ENCODE measurements around the gene ADAMTSL1. TPM values are rescaled to one million over a fixed set of nuclear protein-coding genes. Genes with fewer than 3 reads are reported as not detected.

The ADAMTSL1 gene
- total and polyA plus RNA-seq, 4 donors, result 0.31 to 3.4 (median 1.9) TPM

GRCh38 chr9:18499062-18499461 lies 25.1 kb downstream of the ADAMTSL1 start (continued):
- TF ChIP-seq GABPA (IDR thresholded peaks at IDR 0.05 in 1 of 2, conservative IDR thresholded peaks at IDR 0.05 in 1 of 2) (no peak), CTCF (IDR thresholded peaks at IDR 0.05; ENCODE audit: low read depth, low read length, missing input control) (no peak), RAD21 (IDR thresholded peaks at IDR 0.05) (no peak), YY1 (IDR thresholded peaks at IDR 0.05) (no peak), EGR1 (IDR thresholded peaks at IDR 0.05; ENCODE audit: low read depth in 2 of 2) (no peak), RXRA (IDR thresholded peaks at IDR 0.05) (no peak)

DNA sequence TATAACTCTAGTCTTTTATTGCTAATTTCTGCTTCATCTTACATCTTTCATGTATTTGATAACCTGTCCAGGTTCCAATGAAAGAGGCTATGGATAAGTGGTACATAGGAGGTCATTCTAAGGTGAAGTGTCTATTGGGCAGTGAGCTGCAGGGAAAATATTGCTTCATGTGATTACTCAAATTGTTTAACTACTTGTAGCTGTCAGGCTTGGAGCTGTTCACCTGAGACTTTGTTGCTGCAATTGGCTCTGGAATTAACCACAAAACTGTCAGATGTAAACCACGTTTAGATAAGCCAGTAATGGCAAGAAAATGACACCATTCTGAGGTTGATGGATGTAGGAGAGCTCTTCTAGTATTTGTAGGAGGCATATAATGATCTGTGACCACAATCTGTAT lies 26.0 kb downstream of the ADAMTSL1 start:
- Histone ChIP-seq H3K27ac (ENCODE audit: low read depth in 1 of 2, low read length in 2 of 2) (no peak overlapping the region), H3K9me3 (ENCODE audit: control insufficient read depth in 4 of 4, low read length in 3 of 4) (no peaks in the 10 kb centered on the region), H3K36me3 (ENCODE audit: control insufficient read depth in 4 of 4, insufficient read depth in 3 of 4, low read depth in 1 of 4, low read length in 3 of 4) (no peaks in the 10 kb centered on the region), H3K4me3 (ENCODE audit: low read depth in 1 of 3, low read length in 3 of 3) (no peak overlapping the region), H3K4me1 (ENCODE audit: control insufficient read depth in 4 of 4, insufficient read depth in 4 of 4, low read length in 3 of 4) (no peaks in the 10 kb centered on the region), H3K9ac (ENCODE audit: low read depth in 1 of 2, low read length in 2 of 2) (no peak overlapping the region), H3K27me3 (ENCODE audit: control insufficient read depth in 4 of 4, insufficient read depth in 4 of 4, low read length in 3 of 4) (no peaks in the 10 kb centered on the region)
- DNase-seq (ENCODE audit: low spot score), result no peak
- peak in 1 of 2 donors; percentile 31 for TF ChIP-seq HNF4A (conservative IDR thresholded peaks at IDR 0.05)
- peak; percentile 25 to 66 for TF ChIP-seq RXRA (IDR thresholded peaks at IDR 0.05)
- TF ChIP-seq FOXA1 (IDR thresholded peaks at IDR 0.05), result no peak
- TF ChIP-seq SP1 (IDR thresholded peaks at IDR 0.05), result no peak
- 26% methylated on average over 1 of the region's 1 CpG for WGBS

DNA sequence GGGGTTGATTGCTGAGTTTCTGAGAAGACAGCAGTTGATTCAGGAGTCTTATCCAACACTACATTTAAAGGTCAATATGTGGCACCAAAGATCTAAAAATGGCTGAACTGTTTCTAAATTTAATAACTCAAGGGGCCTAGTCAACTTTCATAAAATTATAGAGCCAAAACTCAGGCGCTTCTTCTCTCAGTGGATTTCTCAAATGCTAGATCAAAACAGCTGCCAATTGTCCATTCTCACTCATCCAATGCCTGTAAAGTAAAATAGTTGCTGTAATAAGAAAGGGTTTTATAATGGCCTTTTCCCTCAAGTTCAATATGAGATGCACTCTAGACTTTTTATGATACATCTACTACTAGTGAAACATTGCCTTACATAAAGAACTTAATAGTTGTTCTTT lies 26.5 kb downstream of the ADAMTSL1 start:
- Histone ChIP-seq H3K27ac (ENCODE audit: low read depth in 1 of 2, low read length in 2 of 2) (no peak overlapping the region), H3K4me3 (ENCODE audit: low read depth in 1 of 3, low read length in 3 of 3) (no peak overlapping the region), H3K4me1 (ENCODE audit: control insufficient read depth in 4 of 4, insufficient read depth in 4 of 4, low read length in 3 of 4) (no peaks in the 10 kb centered on the region), H3K9me3 (ENCODE audit: control insufficient read depth in 4 of 4, low read length in 3 of 4) (no peaks in the 10 kb centered on the region), H3K9ac (ENCODE audit: low read depth in 1 of 2, low read length in 2 of 2) (no peak overlapping the region), H3K27me3 (ENCODE audit: control insufficient read depth in 4 of 4, insufficient read depth in 4 of 4, low read length in 3 of 4) (no peaks in the 10 kb centered on the region), H3K36me3 (ENCODE audit: control insufficient read depth in 4 of 4, insufficient read depth in 3 of 4, low read depth in 1 of 4, low read length in 3 of 4) (no peaks in the 10 kb centered on the region)
- no peak for DNase-seq (ENCODE audit: low spot score)
- TF ChIP-seq GABPA (IDR thresholded peaks at IDR 0.05 in 1 of 2, conservative IDR thresholded peaks at IDR 0.05 in 1 of 2), result no peak
- TF ChIP-seq, protein P1, sequence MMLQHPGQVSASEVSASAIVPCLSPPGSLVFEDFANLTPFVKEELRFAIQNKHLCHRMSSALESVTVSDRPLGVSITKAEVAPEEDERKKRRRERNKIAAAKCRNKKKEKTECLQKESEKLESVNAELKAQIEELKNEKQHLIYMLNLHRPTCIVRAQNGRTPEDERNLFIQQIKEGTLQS (IDR thresholded peaks at IDR 0.05), result no peak
- WGBS, result 97% methylated on average over 1 of the region's 1 CpG

DNA sequence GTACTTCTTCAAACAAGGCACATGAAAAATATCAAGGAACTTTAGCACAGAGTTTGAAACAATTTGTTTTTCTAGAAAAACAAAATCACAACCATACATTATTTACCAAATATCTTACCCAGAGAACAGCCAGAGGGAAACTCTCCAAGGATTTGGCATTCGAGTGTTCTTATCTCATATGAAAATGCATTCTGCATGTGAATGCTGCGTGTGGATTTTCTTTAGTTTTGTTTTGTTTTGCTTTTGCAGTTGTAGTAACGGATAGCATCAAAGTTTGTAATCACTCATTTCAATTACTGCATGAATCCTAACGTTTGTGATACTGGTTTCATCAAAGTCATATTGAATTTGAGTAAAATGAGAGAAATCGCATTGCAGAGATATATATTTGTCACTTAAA lies 28.0 kb downstream of the ADAMTSL1 start:
- WGBS, result 69% methylated on average over 5 of the region's 5 CpGs
- H3K9ac ChIP-seq (ENCODE audit: low read depth in 1 of 2, low read length in 2 of 2), result no peak overlapping the region
- no peaks in the 10 kb centered on the region for H3K4me1 ChIP-seq (ENCODE audit: control insufficient read depth in 4 of 4, insufficient read depth in 4 of 4, low read length in 3 of 4)
- TF ChIP-seq RAD21 (IDR thresholded peaks at IDR 0.05) (no peak), SP1 (IDR thresholded peaks at IDR 0.05) (no peak), HNF4G (IDR thresholded peaks at IDR 0.05) (no peak), TAF1 (conservative IDR thresholded peaks at IDR 0.05) (no peak), GABPA (IDR thresholded peaks at IDR 0.05 in 1 of 2, conservative IDR thresholded peaks at IDR 0.05 in 1 of 2) (no peak)
- no peaks in the 10 kb centered on the region for H3K9me3 ChIP-seq (ENCODE audit: control insufficient read depth in 4 of 4, low read length in 3 of 4)
- no peak overlapping the region for H3K4me3 ChIP-seq (ENCODE audit: low read depth in 1 of 3, low read length in 3 of 3)
- H3K36me3 ChIP-seq (ENCODE audit: control insufficient read depth in 4 of 4, insufficient read depth in 3 of 4, low read depth in 1 of 4, low read length in 3 of 4), result no peaks in the 10 kb centered on the region
- no peak for DNase-seq (ENCODE audit: low spot score)
- no peaks in the 10 kb centered on the region for H3K27me3 ChIP-seq (ENCODE audit: control insufficient read depth in 4 of 4, insufficient read depth in 4 of 4, low read length in 3 of 4)
- H3K27ac ChIP-seq (ENCODE audit: low read depth in 1 of 2, low read length in 2 of 2), result no peak overlapping the region
